ENCODE measurements around the gene POC1A.
A peak's percentile ranks its signal among the peaks of the same experiment; 100 is the strongest.

The POC1A gene

DNA sequence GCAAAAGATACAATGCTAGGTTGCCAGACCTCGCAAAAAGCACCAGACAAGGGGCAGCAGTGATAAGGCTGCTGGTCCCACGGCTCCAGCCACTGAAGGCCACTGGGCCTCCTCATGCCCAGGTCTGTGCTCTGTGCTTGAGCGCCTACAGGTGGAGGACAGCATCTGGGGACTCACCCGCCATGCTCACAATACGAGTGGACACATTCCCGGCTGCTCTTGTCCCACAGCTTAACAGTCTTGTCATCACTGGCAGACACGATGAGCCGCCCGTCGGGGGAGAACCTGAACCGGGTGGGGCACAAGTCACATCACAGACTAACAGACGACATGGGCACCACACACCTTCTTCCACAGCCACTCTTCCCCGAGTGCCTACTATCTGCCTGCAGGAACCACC lies 7.4 kb downstream of the POC1A start:
- TF ChIP-seq, protein P1, sequence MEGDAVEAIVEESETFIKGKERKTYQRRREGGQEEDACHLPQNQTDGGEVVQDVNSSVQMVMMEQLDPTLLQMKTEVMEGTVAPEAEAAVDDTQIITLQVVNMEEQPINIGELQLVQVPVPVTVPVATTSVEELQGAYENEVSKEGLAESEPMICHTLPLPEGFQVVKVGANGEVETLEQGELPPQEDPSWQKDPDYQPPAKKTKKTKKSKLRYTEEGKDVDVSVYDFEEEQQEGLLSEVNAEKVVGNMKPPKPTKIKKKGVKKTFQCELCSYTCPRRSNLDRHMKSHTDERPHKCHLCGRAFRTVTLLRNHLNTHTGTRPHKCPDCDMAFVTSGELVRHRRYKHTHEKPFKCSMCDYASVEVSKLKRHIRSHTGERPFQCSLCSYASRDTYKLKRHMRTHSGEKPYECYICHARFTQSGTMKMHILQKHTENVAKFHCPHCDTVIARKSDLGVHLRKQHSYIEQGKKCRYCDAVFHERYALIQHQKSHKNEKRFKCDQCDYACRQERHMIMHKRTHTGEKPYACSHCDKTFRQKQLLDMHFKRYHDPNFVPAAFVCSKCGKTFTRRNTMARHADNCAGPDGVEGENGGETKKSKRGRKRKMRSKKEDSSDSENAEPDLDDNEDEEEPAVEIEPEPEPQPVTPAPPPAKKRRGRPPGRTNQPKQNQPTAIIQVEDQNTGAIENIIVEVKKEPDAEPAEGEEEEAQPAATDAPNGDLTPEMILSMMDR (IDR thresholded peaks at IDR 0.05) = no peak

DNA sequence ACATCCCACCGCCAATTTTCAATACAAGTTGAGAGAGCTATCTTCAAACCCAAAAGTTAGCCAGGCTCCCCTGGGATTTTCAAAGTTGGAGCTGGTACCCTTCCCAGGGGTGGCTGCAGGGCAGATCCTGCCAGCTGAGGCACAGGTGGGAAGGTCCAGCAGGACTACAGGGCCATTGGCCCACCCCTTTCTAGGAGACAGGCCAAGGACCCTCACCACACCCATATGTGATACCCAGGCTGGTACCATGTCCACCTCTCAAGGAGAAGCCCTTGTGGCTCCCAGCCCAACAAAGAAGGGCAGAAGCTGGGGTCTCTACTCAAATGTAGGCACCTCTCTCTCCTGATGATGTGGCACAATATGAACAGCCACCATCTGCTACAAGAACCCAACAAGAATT lies 8.0 kb downstream of the POC1A start:
- TF ChIP-seq, protein P1 (IDR thresholded peaks at IDR 0.05) = no peak

DNA sequence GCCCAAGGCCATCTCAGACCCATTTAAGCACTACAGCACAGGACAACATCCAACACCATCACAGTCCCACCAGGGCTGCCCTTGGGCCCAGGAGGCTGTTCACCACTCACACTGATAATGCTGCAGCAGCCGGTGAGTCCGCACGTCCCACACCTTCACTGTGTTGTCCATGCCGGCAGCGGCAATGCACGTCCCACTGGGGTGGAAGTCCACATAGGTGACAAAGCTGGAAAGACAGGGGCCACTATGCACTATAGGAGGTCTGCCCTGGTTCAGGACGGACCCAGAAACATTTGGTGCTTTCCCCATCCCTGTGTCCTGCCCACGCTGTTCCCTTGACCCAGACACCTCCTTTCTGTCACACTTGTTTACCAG lies 8.5 kb downstream of the POC1A start:
- TF ChIP-seq, protein P1 (IDR thresholded peaks at IDR 0.05) = no peak

DNA sequence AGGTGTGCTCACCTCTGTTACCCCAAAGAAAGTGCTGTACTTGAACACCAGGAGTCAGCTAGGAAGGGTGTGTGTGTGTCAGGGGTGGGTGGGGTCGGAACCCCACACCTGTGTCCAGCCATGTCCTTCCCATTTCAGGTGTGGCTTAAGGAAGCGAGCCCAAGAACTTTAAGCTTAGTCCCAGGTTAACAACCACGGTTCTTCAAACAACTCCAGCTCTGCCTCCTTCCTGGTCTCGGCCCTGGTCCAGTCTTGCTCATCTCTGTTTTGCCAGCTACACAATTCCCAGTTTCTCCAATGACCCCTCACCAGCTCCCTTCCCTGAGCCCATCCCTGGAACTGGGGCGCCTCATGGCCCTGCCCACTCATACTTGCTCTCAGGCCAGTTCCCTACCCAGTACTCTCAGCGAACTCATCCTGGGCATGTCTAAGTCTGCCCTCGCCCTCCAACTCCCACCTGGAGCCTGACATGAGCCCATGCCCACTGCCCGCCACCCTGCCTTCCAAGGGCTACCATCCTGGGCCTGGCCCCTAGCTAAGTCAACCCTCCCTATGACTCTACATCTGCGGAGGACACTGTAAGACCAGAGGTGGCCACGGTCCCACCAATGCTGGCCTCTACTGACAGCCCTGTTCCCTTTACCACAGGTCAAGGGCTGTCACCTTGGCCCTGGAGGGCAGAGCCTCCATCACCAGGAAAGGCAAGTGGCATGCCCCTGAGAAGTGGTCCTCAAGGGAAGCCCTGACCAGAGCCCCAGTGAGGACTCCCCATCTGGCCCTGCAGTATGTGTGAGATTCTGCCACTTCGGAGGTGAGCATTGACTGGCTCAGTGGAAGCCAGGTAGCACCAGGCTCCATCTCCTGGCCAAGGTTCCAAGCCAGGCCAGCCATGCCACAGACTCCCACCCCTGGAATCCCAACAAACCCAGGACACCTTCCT lies 9.2 kb downstream of the POC1A start:
- TF ChIP-seq, protein P1 (IDR thresholded peaks at IDR 0.05) = no peak

DNA sequence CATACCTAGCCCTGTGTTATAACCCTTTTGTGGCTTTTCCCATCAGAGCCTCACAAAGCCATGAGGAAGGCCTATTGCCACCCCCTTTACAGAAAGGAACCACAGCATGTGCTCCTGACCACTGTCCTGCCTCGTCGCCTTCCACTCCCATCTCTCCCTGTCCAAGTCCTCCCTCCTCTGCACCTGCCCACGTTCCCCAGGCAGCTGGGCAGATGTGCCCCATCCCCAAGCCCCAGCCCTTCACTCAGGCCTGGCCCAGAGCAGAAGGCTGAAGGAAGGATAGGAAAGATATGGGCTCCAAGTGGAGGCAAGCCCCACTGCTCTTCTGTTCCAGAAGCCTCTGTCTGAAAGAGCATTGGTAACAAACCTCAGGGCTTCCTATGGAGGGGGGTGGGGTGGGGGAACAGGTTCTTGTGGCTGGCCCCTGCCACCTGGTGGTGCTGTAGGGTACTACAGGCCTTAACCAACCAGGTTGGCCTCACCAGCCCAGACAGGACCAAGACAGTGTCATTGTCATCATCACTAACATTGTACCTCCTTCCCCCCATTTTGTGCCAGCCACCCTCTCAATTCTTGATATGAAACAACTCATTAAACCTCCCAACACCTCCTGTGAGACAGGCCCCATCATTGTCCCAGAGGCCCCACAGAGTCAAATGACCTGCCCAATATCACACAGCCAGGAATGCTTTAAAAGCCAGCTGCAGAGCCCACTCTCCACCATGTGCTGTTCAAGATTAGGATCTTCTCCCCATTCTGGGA lies 10.0 kb downstream of the POC1A start:
- TF ChIP-seq, protein P1 (IDR thresholded peaks at IDR 0.05) = peak; percentile 92

DNA sequence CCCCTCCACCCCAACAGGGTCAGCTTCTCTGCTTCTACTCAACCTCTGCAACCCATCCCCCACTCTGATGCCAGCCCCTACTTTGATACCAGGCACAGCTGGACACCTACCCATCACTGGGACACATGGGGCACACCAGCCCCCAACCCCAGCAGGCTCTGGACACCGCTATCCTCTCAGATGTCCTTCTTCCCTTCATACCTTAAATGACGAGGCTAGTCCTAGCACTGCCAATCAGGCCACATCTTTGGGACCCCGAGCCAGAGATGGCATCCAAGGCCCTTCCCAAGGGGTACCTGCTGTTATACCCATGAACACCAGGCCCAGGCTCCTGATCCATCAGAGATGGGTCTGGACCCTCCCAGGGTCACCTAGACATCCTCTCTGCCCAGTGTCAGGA lies 10.6 kb downstream of the POC1A start:
- TF ChIP-seq, protein P1 (IDR thresholded peaks at IDR 0.05) = no peak

DNA sequence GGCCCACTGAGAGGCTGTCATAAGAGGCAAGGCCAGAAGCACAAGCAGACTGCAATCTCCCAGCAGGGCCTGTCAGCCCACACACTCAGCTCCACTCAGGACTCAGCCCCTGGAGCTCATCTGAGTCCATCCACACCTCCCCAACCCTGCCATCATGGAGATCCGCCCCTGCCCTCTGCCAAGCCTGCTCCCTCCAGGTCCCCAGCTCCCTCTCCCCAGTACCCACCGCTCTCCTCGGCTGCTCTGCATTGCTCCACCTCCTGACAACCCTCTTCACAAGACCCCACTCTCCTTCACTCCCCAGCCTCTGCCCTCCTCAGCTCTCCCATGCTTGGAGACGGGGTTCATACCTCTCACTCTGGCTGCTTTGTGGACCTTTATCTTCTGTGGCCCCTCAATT lies 11.1 kb downstream of the POC1A start:
- TF ChIP-seq, protein P1 (IDR thresholded peaks at IDR 0.05) = no peak

Data from LNCAP (cell line).